ENCODE measurements around the gene EPHB1.

EPHB1 gene

DNA sequence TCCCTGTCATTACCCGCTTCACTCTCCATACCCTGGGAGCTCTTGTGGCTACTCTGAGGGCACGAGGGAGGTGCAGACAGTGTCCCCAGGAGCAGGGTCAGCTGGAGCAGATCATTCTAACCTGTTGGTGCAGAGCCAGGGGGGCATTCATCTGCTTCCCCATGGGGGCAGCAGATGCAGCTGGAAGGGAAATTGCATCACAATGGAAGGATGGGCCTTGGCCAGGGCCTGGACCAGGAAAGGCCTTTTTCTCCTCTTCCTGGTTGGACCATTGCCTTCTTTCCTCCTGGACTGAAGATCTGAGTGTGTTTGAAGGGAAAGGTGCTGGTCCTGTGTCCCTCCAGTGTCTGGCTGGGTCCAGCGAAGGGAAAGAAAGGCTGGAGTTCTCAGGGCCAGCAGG lies 55.7 kb downstream of the EPHB1 start:
- no peak for DNase-seq

GRCh38 chr3:134852132-134852531 lies 57.1 kb downstream of the EPHB1 start:
- no peak for DNase-seq

DNA sequence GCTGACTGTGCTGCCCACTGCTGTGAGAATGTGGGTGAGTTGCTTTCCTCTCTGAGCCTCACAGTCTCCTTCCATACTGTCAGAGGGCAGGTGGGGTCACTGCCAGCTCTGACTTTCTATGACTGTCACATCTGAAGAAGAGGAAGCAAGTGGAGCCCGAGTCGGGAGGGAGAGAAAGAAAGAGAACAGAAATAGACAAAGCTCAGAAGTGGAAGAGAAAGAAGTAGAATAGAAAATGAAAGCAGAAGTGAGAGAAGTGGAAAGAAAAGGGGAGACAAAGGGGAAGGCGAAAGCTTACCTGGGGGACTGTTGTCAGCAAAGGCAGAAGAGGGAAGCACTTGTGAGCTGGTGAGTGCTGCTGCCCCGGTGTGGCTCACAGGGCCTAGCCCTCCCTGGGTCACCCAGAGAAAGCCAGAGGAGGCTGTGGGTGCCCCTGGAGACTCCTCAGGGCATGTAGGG lies 57.9 kb downstream of the EPHB1 start:
- no peak for DNase-seq

DNA sequence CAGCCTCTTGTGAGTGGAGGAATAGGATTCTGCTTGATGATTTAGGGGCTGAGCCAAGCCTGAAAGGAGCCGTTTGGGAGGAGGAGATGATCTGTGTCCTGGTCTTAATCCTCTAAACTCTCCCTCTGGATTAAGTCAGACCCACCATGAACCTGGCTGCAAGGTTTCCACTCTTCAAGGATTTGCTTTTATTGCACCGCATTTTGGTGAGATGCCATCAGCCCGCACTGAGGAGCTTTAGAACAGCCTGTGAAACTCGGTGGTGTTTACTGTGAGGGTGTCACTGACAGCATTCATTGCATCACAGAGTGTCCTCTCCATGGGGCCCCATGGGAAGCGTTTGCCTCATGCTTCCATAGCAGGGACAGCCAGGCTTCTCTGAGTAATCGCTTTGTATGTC lies 59.2 kb downstream of the EPHB1 start:
- no peak for DNase-seq

DNA sequence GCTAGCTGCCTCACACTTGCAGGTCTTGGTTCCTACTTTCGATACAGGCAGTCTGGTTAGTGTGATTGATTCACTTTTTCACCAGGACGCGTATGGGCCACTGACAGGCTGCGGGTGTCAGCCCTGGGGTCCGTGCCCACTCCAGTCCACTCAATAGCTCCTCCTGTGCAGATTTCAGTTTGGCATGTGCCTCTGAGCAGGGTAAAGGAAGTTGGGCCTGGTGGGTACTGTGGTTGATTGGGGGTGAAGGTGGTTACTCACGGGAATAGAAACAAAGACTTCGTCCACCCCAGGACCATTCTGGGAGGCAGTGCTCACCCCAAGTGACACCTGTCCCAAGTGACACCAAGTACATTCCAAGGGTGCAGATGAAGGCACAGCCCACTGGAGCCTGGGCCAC lies 62.3 kb downstream of the EPHB1 start:
- DNase-seq = no peak

DNA sequence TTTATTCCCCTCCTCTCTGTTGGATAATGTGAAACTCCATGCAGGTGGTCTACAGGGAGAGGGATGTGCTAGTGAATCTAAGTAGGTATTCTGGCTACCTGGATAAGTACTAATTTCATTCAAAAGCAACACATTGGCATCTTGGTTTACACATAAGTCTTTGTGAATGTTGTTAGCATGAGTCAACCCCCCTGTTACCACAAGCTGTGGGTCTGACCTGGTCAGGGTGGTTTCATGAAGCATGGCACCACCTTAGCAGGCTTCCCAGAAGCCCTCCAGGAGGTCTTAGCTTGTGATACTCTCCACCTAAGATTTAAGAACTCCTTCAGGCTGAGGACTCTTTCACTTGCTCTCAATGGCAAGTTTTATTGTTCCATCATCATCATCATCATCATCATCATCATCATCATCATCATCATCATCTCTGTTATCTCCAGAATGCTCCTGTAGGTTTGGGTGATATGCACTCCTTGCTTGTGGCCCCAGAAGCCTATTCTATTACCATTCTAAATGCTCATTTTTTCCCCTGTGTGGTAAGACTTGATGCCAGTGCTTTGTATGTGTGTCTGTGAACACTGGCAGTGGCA lies 62.8 kb downstream of the EPHB1 start:
- DNase-seq = no peak

DNA sequence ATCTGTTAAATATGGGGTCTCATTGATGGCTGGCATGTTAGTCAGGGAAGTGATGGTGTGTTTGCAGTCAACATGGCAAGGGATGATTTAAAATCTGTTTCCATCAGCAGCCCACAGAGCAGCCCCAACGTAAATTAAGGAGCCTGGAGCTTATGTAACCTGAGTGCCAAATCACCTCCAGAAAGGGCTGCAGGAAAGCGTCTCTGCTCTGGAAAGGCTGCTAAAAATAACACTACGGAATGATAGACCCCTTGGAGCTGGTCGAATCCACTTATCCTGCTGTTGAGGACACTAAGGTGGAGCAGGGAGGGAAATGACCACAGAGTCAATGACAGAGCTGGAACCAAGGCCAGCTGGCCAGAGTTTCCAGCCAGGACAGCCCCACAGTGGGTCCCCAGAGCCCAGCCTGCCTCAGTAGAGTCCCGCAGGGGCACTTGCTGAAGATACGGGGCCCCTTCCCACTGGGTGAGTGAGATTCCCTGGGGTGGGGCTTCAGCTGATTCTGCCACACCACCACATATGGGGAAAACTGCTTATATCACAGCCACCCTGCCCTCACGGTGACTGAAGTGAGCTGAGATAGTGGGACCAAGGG lies 63.5 kb downstream of the EPHB1 start:
- DNase-seq = no peak

GRCh38 chr3:134859341-134859740 lies 64.3 kb downstream of the EPHB1 start:
- DNase-seq = no peak

- no peak for DNase-seq
These were observed 65.1 kb downstream of the EPHB1 start for GRCh38 chr3:134860141-134860540.

GRCh38 chr3:134863915-134864314 lies 68.9 kb downstream of the EPHB1 start:
- DNase-seq = no peak

DNA sequence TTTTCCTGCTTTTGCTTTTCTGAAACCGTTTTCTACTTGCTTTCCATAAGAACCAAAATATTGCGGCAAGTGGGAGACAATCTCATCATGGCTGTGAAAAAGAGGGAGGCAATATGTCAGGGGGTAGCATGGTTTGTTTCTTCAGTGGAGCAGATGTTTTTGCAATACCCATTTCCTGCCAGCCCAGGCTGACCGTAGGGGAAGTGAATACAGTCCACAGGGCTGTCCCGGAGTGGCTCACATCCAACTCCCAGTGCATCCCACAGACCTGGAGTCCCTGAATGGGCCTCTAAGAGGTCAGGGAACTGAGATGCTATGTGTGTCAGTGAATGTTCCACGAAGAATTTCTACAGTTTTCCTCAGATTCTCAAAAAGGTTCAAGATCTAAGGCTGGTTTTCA lies 69.6 kb downstream of the EPHB1 start:
- no peak for DNase-seq

DNA sequence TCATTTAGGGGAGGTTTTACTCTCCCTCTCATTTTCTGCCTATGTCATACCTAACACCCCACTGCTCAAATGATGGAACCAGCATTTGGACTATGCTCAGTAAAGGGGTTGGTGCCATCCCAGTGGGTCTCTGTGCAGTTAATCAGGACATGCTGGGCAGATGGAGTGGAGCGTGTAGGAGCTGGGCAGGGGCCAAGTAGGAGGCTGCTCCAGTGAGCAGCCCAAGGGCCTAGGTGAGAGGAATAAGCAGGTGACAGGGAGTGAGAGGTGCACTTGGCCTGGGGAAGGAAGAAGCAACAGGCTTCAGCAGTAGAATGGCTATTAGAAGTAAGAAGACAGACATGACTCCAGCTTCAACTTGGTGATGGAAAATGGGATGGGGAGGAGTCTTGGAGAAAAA lies 72.2 kb downstream of the EPHB1 start:
- no peak for DNase-seq

DNA sequence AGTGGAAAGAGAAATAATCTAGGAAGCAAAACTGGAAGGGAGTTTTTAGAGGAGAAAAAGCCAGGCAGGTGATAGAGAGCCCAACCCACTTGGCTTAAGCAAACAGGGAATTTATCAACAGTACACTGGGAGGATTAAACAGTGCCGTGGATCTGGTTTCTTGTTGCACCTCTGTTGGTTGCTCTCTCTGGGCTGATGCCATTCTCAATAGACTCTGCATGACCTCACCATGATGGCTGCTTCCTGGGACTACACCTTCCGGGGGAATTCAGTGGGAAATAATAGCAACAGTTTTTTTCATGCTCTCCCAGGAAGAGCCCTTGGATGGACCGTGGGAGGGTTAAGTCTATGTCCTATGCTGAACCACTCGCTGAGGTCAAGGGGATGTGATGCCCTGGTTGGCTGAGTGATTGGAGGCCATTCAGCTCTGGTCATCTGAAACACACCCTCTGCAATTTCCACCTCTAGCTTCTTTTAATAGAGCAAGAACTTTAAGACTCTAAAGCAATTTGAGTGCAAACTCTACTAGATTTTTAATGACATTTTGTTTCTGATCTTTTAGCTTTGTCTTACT lies 74.2 kb downstream of the EPHB1 start:
- no peak for DNase-seq

DNA sequence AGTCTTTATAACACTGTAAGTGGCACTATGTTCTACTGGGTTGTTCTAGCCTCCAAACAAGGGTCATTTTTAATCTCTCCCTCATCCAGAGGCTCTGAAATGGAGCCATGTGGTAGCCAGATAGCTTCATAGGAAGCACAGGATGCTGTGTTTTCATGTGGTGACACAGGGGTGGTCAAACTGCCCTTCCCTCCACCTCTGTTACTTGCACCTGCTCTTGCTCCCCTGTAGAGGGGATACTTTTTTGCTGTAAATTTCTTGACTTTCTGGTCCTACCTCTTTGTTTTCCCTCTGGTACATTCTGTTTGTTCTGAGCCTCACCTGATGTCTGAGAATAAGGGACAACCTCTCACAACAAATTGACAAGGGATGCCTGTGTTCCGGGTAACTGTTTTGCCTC lies 76.8 kb downstream of the EPHB1 start:
- DNase-seq = no peak

- DNase-seq = no peak
These were observed 77.7 kb downstream of the EPHB1 start for GRCh38 chr3:134872440-134873388.

- no peak for DNase-seq
These were observed 78.7 kb downstream of the EPHB1 start for GRCh38 chr3:134873789-134874188.

DNA sequence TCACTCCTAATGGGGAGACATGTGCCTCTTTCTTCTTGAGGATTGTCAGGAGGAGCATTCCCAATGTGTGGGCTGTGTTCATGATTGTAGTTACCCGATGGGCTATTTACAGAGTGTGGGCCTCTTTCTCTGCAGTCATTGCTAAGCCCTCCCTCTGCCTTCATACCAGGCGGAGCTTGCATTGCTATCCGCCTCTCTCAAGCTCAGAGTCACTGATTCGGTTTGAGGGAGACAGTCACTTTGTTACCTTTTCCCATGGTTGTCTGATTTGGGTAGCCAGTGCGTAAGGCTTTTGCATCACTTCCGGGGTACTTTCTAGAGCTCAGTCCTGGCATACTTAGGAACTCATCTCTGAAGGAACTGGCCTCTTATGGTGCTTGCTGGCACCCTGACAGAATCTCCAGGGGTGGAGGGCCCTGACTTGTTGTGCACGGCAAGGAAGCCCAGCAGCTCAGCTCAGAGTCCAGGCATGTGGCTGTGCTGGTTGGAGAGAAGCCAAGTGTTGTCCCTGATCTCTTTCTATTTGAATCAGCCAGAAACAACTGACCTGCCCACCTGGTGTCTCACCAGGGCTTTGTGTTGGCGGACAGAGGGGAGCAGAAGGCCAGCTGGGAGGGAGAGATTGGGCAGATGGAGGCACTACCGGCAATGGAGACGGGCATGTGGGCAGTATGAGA lies 79.8 kb downstream of the EPHB1 start:
- DNase-seq = no peak

DNA sequence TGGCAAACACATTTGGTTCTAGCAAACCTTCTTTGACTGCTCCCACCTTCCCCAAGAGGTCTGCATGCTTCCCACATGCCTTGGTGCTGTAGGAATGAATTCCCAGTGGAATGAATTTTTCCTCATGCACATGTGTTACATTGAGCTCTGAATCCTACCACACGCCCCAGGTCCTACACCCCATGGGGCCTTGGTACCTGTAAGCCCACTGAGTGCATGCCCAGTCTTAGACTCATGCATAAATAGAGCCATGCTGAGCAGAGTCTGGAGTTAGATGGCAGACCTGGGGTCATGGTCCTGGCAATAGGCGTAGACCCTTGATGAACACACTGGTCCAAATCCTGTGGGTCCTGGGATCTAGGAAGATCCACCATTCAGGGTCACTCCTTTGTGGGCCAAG lies 81.8 kb downstream of the EPHB1 start:
- no peak for DNase-seq

GRCh38 chr3:134877788-134878187 lies 82.7 kb downstream of the EPHB1 start:
- DNase-seq = no peak

- DNase-seq = no peak
These were observed 84.9 kb downstream of the EPHB1 start for GRCh38 chr3:134879990-134880389.

DNA sequence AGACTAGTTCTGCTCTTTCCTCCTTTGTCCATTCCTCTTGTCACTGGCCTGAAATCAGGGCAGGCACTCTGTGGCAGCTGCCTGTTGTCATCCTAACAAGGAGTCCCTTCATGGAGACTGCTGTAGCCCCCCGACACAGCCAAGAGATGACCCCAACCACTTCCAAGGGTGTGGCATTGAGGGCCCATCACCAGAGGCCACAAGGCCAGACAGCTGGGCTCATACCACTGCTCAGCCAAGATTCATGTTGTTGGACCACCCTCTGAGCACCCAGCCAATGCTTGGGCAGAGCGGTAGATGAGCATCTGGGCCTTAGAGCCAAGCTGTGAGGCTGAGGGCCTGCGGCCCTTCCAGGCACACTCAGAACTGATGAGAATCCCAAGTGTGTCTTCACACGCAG lies 85.4 kb downstream of the EPHB1 start:
- DNase-seq = no peak

GRCh38 chr3:134881305-134881704 lies 86.2 kb downstream of the EPHB1 start:
- DNase-seq = no peak
